ENCODE results near the gene MACIR. TPM values are rescaled to one million over a fixed set of nuclear protein-coding genes. Genes with fewer than 3 reads are reported as not detected.

Gene MACIR
- total and polyA plus RNA-seq, 2 donors from 2014 or later: 7.1 to 7.4 TPM

- H3K27me3 ChIP-seq (ENCODE audit: control insufficient read depth, insufficient read depth, low read length): no peaks in the 10 kb centered on the region
- H3K4me1 ChIP-seq (ENCODE audit: control insufficient read depth in 2 of 3, insufficient read depth in 2 of 3, low read depth in 1 of 3, low read length in 3 of 3): no peaks in the 10 kb centered on the region
- no peak overlapping the region for H3K9ac ChIP-seq (ENCODE audit: low read length in 3 of 3)
- no peaks in the 10 kb centered on the region for H3K9me3 ChIP-seq (ENCODE audit: control insufficient read depth in 2 of 3, insufficient read depth in 1 of 3, low read length in 3 of 3)
- H3K36me3 ChIP-seq (ENCODE audit: control insufficient read depth in 2 of 3, insufficient read depth in 3 of 3, low read length in 3 of 3): no peaks in the 10 kb centered on the region
- H3K4me3 ChIP-seq (ENCODE audit: low read length in 3 of 3): no peak overlapping the region
- TF ChIP-seq CTCF (IDR thresholded peaks at IDR 0.05; ENCODE audit: borderline replicate concordance, extremely low read depth, insufficient read depth): no peak
- FAIRE-seq (no peak), DNase-seq (no peak)
- no peak overlapping the region for H3K27ac ChIP-seq (ENCODE audit: low read depth in 2 of 2, low read length in 2 of 2)
- intact Hi-C loops (cut with DNase I): no loop called here
Observed at GRCh38 chr5:103286622-103287021, 28.1 kb downstream of the MACIR start.

GRCh38 chr5:103289024-103289423, 30.5 kb downstream of the MACIR start:
- intact Hi-C loops (cut with DNase I): no loop called here
- Histone ChIP-seq H3K27me3 (ENCODE audit: control insufficient read depth, insufficient read depth, low read length) (no peaks in the 10 kb centered on the region), H3K4me3 (ENCODE audit: low read length in 3 of 3) (no peak overlapping the region), H3K9me3 (ENCODE audit: control insufficient read depth in 2 of 3, insufficient read depth in 1 of 3, low read length in 3 of 3) (no peaks in the 10 kb centered on the region), H3K9ac (ENCODE audit: low read length in 3 of 3) (no peak overlapping the region), H3K4me1 (ENCODE audit: control insufficient read depth in 2 of 3, insufficient read depth in 2 of 3, low read depth in 1 of 3, low read length in 3 of 3) (no peaks in the 10 kb centered on the region), H3K36me3 (ENCODE audit: control insufficient read depth in 2 of 3, insufficient read depth in 3 of 3, low read length in 3 of 3) (no peaks in the 10 kb centered on the region), H3K27ac (ENCODE audit: low read depth in 2 of 2, low read length in 2 of 2) (no peak overlapping the region)
- FAIRE-seq (no peak), DNase-seq (no peak)
- TF ChIP-seq CTCF (IDR thresholded peaks at IDR 0.05; ENCODE audit: borderline replicate concordance, extremely low read depth, insufficient read depth): no peak

- Histone ChIP-seq H3K4me1 (ENCODE audit: control insufficient read depth in 2 of 3, insufficient read depth in 2 of 3, low read depth in 1 of 3, low read length in 3 of 3) (no peaks in the 10 kb centered on the region), H3K36me3 (ENCODE audit: control insufficient read depth in 2 of 3, insufficient read depth in 3 of 3, low read length in 3 of 3) (no peaks in the 10 kb centered on the region), H3K9me3 (ENCODE audit: control insufficient read depth in 2 of 3, insufficient read depth in 1 of 3, low read length in 3 of 3) (no peaks in the 10 kb centered on the region), H3K9ac (ENCODE audit: low read length in 3 of 3) (no peak overlapping the region), H3K27ac (ENCODE audit: low read depth in 2 of 2, low read length in 2 of 2) (no peak overlapping the region), H3K27me3 (ENCODE audit: control insufficient read depth, insufficient read depth, low read length) (no peaks in the 10 kb centered on the region), H3K4me3 (ENCODE audit: low read length in 3 of 3) (no peak overlapping the region)
- no peak for TF ChIP-seq CTCF (IDR thresholded peaks at IDR 0.05; ENCODE audit: borderline replicate concordance, extremely low read depth, insufficient read depth)
- FAIRE-seq (no peak), DNase-seq (no peak)
- intact Hi-C loops (cut with DNase I): no loop called here
Observed at GRCh38 chr5:103290846-103291245, 32.3 kb downstream of the MACIR start.

GRCh38 chr5:103291606-103292005, 33.0 kb downstream of the MACIR start:
- no peak overlapping the region for H3K27ac ChIP-seq (ENCODE audit: low read depth in 2 of 2, low read length in 2 of 2)
- no peak for TF ChIP-seq CTCF (IDR thresholded peaks at IDR 0.05; ENCODE audit: borderline replicate concordance, extremely low read depth, insufficient read depth)
- intact Hi-C loops (cut with DNase I): no loop called here
- H3K27me3 ChIP-seq (ENCODE audit: control insufficient read depth, insufficient read depth, low read length): no peaks in the 10 kb centered on the region
- FAIRE-seq (no peak), DNase-seq (no peak)
- no peak overlapping the region for H3K9ac ChIP-seq (ENCODE audit: low read length in 3 of 3)
- H3K9me3 ChIP-seq (ENCODE audit: control insufficient read depth in 2 of 3, insufficient read depth in 1 of 3, low read length in 3 of 3): no peaks in the 10 kb centered on the region
- no peaks in the 10 kb centered on the region for H3K36me3 ChIP-seq (ENCODE audit: control insufficient read depth in 2 of 3, insufficient read depth in 3 of 3, low read length in 3 of 3)
- H3K4me1 ChIP-seq (ENCODE audit: control insufficient read depth in 2 of 3, insufficient read depth in 2 of 3, low read depth in 1 of 3, low read length in 3 of 3): no peaks in the 10 kb centered on the region
- H3K4me3 ChIP-seq (ENCODE audit: low read length in 3 of 3): no peak overlapping the region
